Sigmoid colon (tissue), 4 donors: Measurements from ENCODE around the gene PANK4.

Source experiments
- EP300 ChIP-seq, 4 donors: sonication (generic); formaldehyde crosslinking; IDR thresholded peaks; one replicate each; pipeline ENCODE4 v1.6.1; 2017; ENCODE audit warnings: antibody characterized with exemption in 4 of 4
- POLR2AphosphoS5 ChIP-seq, 4 donors: sonication (generic); formaldehyde crosslinking; IDR thresholded peaks; one replicate each; pipeline ENCODE4 v1.6.1; 2017; ENCODE audit warnings: antibody characterized with exemption in 4 of 4

DNA sequence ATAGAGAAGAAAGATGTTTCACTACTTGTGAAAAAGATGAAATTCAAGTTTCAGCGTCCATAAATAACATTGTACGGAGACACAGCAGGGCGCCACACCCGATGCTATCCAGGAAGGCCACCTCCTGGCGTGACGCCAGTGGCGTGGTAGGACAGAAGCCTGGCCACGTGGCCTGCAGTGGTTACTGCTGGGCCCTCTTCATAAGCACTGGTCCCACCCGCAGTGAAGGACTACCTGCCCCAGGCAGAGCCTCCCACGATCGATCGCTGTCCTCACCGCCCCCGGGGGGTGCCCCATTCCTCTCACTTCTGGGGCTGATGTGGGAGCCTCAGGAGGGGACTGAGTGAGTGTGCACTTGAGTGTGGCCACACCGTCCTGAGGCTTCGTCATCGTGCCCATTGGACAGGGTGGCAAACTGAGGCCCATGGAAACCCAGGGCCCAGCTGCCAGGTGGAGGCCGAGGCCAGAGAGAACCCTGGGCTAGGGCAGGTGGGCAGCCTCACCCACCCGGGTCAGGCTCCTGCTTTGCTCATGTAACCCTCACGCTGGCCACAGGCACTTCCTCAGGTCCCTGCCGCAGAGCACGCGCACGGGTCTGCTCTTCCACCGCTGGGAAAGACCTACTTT lies 15.3 kb upstream of the PANK4 start:
- TF ChIP-seq EP300 (IDR thresholded peaks at IDR 0.05) = no peak
- no peak for TF ChIP-seq POLR2AphosphoS5 (IDR thresholded peaks at IDR 0.05)
